GM10847 (cell line): ENCODE data around the gene IFIH1.

Experiments used
- POLR2A ChIP-seq: IDR thresholded peaks from 2 replicates; pipeline ENCODE4 v1.6.1; 2011; ENCODE audit not compliant: insufficient read length; ENCODE audit errors: extremely low read depth

IFIH1 gene

DNA sequence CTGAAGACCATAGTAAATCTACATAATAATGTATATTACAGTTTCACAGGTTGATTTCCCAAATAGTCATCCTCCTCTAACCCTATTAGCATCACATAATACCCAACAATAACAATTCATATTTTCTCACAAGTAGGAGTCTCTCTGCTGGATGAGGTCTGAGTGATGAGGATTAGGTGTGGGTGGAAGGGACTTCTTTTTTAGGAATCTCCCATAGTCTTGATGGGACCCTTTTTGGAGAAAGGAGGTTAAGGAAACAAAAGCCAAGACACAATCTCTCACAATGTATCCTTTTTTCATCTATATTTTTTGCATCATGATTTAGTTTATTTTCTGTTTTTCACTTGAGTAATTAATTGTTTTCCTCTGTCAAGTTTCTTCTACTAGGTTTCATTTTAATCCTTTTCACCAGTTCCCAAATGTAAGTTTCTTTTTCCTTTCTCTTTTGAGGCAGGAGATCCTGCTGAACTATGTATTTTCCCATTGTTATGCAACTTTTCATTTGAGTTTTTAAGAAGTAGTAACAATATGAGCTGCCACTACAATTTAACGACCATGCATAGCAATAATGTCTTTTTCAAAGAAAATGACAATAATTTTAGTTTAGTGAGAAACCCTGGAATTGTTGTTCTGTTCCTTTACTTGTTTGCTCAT is 2.5 kb upstream of the IFIH1 start:
- no peak for TF ChIP-seq POLR2A

DNA sequence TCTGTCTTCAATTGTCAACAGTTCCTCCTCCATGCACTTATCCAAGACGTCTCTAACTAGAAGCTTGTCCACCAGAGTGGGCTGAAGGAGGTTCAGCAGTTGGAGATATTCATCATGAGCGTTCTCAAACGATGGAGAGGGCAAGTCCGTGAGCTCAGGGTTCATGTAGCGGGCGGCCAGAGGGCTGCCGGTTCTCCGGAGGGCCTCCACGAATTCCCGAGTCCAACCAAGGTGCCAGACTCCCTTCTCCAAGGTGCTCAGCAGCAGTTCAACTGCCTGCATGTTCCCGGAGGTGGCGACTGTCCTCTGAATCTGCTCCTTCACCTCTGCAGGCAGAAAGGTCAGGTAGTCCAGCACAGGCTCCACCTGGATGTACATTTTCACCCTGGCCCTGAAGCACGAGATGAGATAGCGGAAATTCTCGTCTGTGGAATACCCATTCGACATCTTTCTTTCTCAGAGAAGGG is 590 bp downstream of the IFIH1 start:
- TF ChIP-seq POLR2A = no peak

DNA sequence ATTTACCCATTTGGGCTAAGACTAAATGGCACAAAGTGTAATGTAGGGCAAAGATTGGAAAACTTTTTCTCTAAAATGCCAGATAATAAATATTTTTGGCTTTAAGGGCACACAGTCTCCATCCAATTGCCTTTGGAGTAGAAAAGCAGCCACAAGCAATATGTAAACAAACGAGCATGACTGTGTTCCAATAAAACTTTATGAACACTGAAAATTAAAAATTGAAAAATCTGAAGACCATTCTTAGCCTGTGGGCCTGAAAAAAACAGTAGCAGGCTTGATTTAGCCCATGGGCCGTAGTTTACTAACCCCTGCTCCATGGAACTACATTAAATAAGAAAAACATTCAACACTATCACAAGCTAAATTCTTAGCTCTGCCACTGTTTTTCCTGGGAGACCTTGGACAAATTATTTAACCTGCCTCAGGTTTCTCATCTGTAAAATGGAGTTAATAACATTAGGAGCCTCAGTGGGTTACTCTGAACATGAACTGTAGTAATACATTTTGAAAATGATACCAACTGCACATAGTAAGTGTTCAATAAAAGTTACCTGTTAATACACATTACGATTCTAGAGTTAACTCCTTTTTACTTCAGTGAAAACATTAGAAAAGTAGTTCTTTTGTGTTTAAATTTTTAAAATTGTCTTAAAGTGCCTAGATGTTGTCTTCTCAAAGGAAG is 1.3 kb downstream of the IFIH1 start:
- no peak for TF ChIP-seq POLR2A

DNA sequence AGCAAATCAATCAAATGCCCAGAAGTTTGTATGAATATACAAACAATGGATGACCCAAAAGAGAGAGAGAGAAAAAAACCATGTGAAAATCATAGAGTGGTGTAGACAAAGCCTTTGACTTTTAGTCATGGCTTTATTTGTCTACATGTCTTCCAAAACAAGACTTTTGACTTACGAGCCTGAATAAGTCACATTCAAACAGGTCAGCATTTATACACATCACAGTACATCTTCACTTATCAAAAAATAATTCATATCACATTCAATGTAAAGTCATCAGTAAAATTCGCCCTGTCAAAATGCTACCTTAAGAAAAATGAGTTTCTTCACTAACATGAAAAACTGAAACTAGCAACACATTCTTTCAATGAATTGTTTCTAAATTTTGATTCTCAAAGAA is 1.9 kb downstream of the IFIH1 start:
- TF ChIP-seq POLR2A = no peak

DNA sequence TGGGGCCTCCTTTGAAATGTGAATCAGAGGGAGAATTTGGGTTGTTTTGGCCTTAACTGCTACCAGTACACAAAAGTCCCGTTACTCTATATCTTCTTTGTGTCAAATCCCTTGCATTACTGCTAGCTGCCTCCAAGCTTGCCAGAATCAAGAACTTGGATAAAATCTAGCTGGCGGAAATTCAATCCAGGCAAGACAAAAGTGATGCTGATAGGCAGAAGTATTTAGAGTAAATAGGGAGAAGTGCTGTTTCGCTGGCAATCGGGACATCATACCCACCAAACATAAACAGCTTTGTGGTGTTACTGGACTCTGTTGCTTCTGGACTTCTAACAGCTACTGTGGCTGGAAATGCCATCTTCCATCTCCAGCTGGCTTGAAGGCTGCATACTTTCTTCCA is 2.5 kb downstream of the IFIH1 start:
- no peak for TF ChIP-seq POLR2A

DNA sequence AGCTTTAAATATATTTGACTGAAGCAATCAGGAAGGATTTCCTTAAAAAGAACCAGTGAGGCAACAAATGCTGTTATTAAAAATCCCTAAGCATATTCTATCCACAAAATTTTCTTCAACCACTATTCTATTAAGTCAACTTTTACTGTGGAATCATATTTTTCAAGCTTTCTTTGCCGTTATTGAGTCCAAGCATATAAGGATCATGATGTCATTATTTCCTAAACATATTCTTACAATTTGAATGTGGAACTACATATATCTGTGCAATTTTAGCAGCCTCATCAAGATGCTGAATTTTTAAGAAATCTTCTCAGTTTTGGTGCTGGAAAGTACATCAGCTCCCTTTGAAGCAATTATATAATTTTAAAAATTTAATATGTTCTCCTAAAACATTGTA is 5.6 kb downstream of the IFIH1 start:
- TF ChIP-seq POLR2A = no peak

DNA sequence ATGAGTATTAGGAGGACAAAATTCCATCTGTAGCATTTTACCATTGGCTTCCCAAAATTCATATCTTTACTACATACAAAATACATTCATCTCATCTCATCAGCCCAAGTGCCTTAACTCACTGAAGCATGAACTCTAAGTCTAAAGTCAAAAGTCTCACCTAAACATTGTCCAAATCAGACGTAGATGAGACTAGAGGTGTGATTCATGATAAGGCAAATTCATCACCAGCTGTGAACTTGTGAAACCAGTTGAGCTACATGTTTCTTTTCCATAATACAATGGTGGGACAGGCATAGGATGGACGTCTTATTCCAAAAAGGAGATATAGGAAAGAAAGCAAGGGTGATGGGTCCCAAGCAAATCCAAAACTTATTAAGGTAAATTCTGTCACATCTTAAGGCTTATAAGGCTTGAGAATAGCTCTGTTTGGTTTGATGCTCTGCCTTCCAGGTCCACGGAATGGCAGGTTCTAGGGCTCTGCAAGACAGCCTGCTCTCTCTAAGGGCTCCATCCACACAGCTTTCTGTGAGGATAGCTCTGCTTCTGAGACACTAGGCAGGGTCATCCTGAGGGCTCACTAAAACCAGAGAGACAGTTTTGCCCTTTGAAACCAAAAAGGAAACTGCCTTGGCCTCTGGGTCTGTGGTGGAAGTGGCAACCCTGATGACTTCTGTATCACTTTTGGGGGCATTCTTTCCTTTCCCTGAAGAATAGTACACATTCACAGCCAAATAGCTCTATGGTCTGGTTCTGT is 9.6 kb downstream of the IFIH1 start:
- no peak for TF ChIP-seq POLR2A

DNA sequence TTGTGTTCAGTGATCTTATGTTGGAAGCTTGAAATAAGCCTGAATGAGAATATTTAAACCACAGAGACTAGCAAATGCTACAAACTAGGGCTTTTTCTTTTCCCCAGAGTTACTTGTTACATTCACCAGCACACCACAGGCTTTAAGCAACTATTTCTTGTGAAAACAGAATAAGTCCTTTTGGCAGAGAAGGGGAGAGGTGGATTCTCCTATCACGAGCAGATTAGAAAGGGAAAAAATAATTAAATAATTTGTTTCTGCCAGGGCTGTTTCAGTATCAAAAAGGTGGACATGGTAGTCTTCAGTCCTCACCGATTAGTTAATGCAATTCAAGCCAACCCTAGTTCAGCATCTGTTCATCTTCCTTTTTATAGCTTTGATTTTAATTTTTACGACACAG is 12.6 kb downstream of the IFIH1 start:
- no peak for TF ChIP-seq POLR2A

DNA sequence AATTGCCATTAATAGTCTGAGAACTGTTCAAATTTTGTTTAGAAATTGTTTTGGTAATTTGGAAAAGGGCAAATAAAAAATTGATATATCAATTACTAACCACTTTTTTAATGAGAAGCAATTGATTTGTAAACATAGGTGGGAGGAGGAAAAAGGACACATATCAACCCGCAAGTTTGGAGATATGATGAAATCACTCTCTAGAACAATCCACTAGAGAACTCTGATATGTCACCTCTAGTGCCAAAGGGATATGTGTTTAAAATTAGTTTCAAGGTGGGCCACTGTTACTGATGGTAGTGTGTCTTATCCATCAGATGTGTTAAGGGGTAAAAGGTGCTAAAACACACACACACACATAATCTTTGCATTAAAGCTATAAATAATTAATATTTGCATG is 16.6 kb downstream of the IFIH1 start:
- no peak for TF ChIP-seq POLR2A

DNA sequence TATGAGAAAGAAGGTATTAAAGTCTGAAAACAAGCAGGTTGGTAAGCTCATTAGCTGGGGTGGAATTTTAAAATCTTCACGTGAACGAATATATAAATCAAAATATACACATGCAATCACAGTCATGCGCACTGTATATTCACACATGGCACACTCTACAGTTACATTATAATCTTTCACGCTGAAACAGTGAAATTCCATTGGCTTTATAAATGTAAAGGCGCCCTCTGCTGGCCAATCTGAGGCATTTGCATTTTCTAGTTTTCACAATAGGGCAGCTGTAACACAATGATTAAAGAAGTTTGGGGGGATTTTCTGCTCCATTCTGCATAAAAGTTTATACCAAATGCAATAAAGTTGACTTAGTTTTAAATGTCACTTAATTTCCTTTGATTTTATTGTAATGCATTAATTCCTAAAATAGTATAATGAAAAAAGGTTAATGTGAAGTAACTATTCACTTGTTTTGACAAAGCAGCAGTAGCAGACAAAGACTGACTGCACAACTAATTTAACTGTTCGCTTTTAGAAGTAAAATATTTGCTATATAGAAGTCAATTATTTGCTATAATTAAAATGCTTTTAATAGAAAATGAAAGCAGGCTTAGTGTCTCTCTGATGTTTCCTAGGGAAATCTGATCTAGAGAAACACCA is 17.2 kb downstream of the IFIH1 start:
- TF ChIP-seq POLR2A = no peak

DNA sequence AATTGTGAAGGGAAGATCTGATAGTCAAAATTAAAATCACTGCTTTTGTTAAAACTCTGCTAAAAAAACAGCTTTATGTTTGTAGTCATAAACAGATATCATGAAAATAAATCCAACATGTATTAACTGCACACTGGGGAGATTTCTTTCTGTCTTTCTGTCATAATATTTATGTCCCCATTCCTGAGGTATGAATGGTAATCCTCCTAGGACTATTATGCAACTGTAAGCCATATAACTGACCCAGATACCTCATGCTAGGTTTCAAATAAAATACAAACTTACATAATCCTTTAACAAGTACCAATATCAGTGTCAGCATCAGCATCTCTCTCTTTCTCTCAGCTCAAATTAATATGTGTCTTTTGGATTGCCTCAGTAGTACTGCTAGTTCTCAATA is 18.2 kb downstream of the IFIH1 start:
- no peak for TF ChIP-seq POLR2A

DNA sequence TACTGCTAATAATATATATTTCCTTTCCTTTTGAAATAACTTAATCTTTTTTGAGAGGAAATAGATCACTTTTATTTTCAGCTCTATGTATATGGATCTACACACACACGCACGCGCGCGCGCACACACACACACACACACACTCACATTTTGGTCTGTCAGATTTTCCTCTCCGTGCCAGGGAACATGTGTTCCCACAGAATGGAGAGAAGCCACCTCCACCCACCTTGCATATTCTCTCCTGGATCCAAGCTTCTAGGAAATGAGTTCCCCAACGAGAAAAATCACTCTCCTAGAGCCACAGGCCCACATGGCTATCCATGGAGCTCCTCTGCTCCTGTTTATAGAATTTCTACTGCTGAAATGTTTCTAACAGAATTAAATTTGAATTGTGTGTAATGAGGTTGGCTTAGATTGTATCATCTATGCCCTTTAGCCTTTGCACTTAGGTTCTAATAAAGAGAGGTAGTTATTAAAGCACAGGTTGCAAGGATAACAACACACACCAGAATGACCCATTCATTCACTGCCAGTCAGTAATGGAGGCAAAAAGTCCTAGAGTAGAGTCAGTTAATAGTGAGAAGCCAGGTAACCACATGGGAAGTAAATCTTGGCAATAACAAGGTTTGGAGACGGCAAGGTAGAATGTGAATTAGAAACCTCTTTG is 19.7 kb downstream of the IFIH1 start:
- TF ChIP-seq POLR2A = no peak

DNA sequence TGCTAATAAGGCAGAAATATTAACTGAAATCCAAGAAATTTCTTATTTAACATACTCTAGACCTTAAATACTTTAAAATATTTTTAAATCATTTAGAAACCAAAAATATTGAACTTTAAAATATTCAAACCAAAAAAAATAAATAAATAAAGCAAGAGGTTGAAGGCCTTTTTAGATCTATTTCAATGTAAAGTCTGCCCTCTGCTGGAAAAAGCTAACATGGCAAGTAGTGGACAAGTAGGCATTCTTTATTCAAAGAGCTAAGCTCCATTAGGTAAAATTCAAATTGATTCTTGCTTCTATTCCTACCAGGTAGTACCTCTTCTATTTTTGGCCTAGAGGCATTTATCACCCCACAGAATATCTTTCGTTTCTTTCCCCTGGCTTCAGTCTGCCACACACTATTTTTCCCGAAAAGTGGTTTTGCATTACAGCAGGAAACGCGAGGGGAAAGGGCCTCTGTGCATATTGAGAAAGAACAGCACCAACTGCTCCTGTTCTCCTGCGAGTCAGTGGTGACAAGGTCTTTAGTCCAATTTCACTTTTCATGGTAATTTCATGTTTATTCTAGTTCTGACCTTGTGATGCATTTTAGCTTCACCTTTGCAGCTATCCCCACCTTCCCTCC is 20.4 kb downstream of the IFIH1 start:
- TF ChIP-seq POLR2A = no peak

DNA sequence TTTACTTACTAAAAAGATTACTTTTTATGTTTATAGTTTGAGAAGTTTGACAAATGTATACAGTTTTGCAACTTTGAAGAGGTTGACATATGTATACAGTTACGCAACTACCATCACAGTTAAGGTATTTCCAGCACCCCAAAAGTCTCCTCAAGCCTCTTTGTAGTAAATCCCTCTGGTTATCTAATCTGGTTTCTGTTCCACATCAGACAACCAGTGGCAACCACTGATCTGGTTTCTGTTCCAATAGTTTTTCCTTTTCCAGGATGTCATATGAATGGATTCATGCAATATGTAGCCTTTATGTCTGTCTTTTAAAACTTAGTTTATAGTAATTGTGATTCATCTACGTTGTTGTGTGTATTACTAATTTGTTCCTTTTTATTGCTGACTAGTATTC is 23.5 kb downstream of the IFIH1 start:
- no peak for TF ChIP-seq POLR2A
